OCI-M2 (cell line): Measurements from ENCODE around the gene ALG14.
A peak's percentile ranks its signal among the peaks of the same experiment; 100 is the strongest.
"Not testable (repeated sequence)": the region's sequence is repeated elsewhere in the genome, so short reads cannot be mapped to it uniquely, and the experiment has no call there.

Source experiments
- DNase-seq: peaks from one replicate; lab custom pipeline; 2025; ENCODE audit not compliant: unreplicated experiment; lab: John Stamatoyannopoulos, UW

Gene ALG14

GRCh38 chr1:95043141-95043980 is 29.4 kb downstream of the ALG14 start:
- DNase-seq: peak; percentile 14

- no peak for DNase-seq
These were observed 30.5 kb downstream of the ALG14 start for GRCh38 chr1:95042286-95042685.

- DNase-seq: no peak
These were observed 31.1 kb downstream of the ALG14 start for GRCh38 chr1:95041491-95042165.

- no peak for DNase-seq
These were observed 32.7 kb downstream of the ALG14 start for GRCh38 chr1:95040032-95040525.

- DNase-seq: no peak
These were observed 33.3 kb downstream of the ALG14 start for GRCh38 chr1:95039360-95040031.

DNA sequence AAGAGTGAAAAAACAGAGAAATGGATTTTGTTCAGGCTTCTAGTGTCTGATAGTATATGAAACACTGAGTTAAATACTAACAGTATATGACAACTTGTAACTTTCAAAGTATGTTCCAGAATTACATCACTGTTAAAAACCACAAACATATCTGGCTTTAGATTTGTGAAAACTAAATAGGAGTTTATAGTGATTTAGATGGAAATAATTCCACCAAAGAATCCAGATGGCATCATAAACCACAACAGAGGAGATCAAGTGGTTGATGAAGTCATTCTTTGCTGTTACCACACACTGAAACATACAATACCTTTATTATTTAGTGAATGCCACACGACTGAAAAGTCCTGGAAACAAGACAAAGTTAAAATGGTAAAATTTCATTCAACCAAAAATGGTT is 37.2 kb downstream of the ALG14 start:
- DNase-seq: no peak

DNA sequence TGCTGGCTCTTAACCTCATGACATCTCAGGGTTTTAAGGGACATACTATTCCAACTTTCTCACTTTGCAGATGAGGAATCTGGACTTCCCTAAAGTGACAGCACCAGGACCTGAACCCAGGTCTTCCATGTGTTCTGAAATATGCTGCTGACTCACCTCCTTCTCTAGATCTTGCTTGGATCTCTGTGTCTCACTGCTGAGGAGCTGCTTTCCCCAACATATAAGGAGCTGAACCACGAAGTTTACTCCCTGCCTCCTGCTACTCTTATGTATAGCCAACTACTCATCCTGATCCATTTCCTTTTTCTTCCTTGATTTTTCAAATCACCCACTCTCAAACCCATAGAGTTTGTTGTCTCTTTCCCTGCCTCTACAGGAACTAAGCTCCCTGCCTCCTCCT is 38.2 kb downstream of the ALG14 start:
- no peak for DNase-seq

- no peak for DNase-seq
These were observed 38.9 kb downstream of the ALG14 start for GRCh38 chr1:95033843-95034242.

- DNase-seq: no peak
These were observed 43.2 kb downstream of the ALG14 start for GRCh38 chr1:95029532-95029931.

DNA sequence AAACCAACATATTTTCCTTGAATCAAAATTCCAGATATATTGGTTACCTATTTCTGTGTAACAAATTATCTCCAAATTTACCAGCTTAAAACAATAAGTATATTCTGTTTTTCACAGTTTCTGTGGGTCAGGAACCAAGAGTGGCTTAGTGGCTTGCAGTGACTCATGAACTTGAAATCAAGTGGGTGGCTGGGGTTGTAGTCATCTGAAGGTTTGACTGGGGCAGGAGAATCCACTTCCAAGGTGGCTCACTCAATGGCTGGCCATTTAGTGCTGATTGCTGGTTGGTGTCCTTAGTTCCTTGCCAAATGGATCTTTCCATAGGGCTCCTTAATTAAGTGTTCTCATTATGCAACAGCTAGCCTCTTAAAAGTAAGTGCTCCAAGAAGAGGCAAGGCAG is 43.8 kb downstream of the ALG14 start:
- no peak for DNase-seq

GRCh38 chr1:95027046-95027445 is 45.7 kb downstream of the ALG14 start:
- DNase-seq: no peak

- DNase-seq: no peak
These were observed 49.2 kb downstream of the ALG14 start for GRCh38 chr1:95023399-95024043.

DNA sequence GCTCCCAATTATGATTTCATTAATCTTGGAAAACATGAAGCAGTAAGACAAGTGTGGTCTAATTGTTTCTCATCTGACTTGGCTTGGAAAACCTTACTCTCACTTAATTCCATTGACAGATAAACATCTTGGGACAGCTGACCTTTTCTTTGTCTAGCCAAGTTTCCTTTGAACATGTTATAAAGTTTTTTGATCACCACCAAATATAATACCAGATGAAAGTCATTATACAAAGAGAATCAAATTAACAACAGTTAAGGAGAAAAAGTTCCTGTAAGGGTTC is 50.2 kb downstream of the ALG14 start:
- DNase-seq: no peak

- DNase-seq: no peak
These were observed 50.7 kb downstream of the ALG14 start for GRCh38 chr1:95021805-95022643.

DNA sequence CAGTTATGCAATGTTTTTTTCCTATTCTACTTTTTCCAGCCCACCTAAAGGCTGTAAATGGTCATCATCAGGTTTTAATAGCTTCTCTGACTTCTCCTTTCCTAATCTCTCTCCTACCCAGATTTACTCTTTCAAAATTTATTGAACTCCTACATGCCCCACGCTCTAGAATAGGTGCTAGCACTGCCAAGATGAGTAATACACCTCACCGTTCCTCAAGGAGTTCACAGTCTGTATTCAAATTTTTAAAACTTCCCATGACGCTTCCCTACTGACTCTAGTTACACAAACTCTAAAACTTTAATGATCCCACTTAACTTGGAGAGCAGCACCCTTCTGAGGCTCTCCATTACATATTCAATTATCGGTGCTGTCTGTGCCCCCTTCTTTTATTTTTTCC is 51.6 kb downstream of the ALG14 start:
- no peak for DNase-seq

- not testable (repeated sequence) for DNase-seq
These were observed 53.3 kb downstream of the ALG14 start for GRCh38 chr1:95019466-95019865.

GRCh38 chr1:95018602-95019369 is 54.0 kb downstream of the ALG14 start:
- DNase-seq: no peak

GRCh38 chr1:95017775-95018174 is 55.0 kb downstream of the ALG14 start:
- no peak for DNase-seq

DNA sequence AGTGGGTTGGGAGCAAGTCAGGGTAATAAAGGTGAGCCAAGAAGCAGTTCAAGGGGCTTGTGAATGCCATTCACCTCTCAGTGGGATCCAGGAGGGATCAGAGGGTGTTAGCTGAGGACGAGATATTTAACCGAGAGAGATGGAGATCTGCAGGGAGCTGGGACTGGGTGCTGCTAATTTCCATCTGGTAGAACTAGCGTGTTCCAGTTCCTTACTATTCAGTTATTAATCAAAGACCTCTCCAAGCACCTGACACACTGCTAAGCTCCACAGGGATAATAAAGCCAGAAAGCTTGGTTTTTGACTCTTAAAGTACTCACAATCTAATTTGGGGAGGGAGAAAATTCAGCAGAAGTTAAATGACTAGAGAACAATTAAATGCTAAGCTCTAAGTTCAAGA is 57.7 kb downstream of the ALG14 start:
- no peak for DNase-seq
